Right lobe of liver (tissue), 6 donors: ENCODE results near the gene UBXN6. TPM values are rescaled to one million over a fixed set of nuclear protein-coding genes. Genes with fewer than 3 reads are reported as not detected.

Experiments used
- ATAC-seq, 4 donors: fragments of 200-7000 bp; cut with Tn5 transposase; one replicate each; pipeline ENCODE4 v1.9.1; 2020; ENCODE audit warnings: mild to moderate bottlenecking in 4 of 4, moderate library complexity in 4 of 4
- DNase-seq, 3 donors: peaks; one replicate each; pipeline ENCODE4 v3.0.0-alpha.2; 2020
- H3K27ac ChIP-seq, 3 donors: fragments of 200-600 bp; one replicate each; pipeline ENCODE4 v1.8.0; 2022
- H3K27me3 ChIP-seq, 2 donors: fragments of 200-600 bp; one replicate each; pipeline ENCODE4 v1.8.0; 2022
- H3K36me3 ChIP-seq, 4 donors: fragments of 200-600 bp; sonication (generic) in 1 of 4; one replicate each; pipeline versions ENCODE4 v1.5.1 to v1.8.0; 2017 to 2022; ENCODE audit warnings: control low read depth in 1 of 4
- H3K4me1 ChIP-seq, 4 donors: fragments of 200-600 bp; sonication (generic) in 1 of 4; one replicate each; pipeline versions ENCODE4 v1.5.1 to v1.8.0; 2017 to 2022; ENCODE audit warnings: control low read depth in 1 of 4
- H3K4me3 ChIP-seq, 3 donors: fragments of 200-600 bp; one replicate each; pipeline ENCODE4 v1.8.0; 2022
- H3K9me3 ChIP-seq, 4 donors: fragments of 200-600 bp; sonication (generic) in 1 of 4; one replicate each; pipeline versions ENCODE4 v1.5.1 to v1.8.0; 2017 to 2022; ENCODE audit warnings: control low read depth in 1 of 4
- POLR2A ChIP-seq: fragments of 450-650 bp; IDR thresholded peaks from one replicate; pipeline ENCODE4 v1.6.1; 2017; ENCODE audit warnings: antibody characterized with exemption, mild to moderate bottlenecking
- WGBS: methylation state at CpG from one replicate; pipeline ENCODE4 v1.1.6; 2018; ENCODE audit warnings: low coverage, low lambda C conversion rate; ENCODE audit not compliant: insufficient coverage; ENCODE audit errors: missing lambda C conversion rate; 5-methylcytosine and 5-hydroxymethylcytosine counted together
- intact Hi-C, 2 donors: fragments of 100-400 bp; cut with DNase I; formaldehyde crosslinking; loops; one replicate each; pipeline versions ENCODE4 v1.11.2 to v1.14.1; 2022
- total RNA-seq, 6 experiments: library from RNA; depleted of rRNA in 2 of 6; stranded (reverse); fragments of >200 nt in 2 of 6; fragmentation: NEBNext Ultra II Directional in 3 of 6; extraction: Animal tissue kit (Norgen Biotek cat#: 25700) in 3 of 6; gene quantifications; one replicate each; pipeline versions ENCODE4 v1.1.0 to v1.2.4, GENCODE V29; 2016 to 2023
- TF ChIP-seq, protein P1 (sequence below), 4 donors: fragments of 200-600 bp in 3 of 4; fragments of 450-650 bp in 1 of 4; IDR thresholded peaks; one replicate each; pipeline versions ENCODE4 v1.5.1 to v1.8.0; 2016 to 2022; ENCODE audit warnings: antibody characterized with exemption in 4 of 4, mild to moderate bottlenecking in 2 of 4
- donor health status: DM: no; HTN: yes; CAD: no.
- donor health status: DM: no; HTN: no; CAD: no.
- donor health status: DM: no; HTN: no; CAD: no.
- donor health status: DM: no; HTN: yes; CAD: no.
- donor health status: DM: no; HTN: yes; CAD: no.

The UBXN6 gene
- total RNA-seq, 6 experiments from 2014 or later = 47.2 to 79.1 (median 58.8) TPM

GRCh38 chr19:4504891-4505569 lies 47.4 kb upstream of the UBXN6 start:
- Histone ChIP-seq H3K27ac (no peak overlapping the region), H3K36me3 (peaks cover 0 to 61% (median 13%) of the 10 kb centered on the region in 4 donors), H3K27me3 (no peaks in the 10 kb centered on the region), H3K4me3 (no peak overlapping the region), H3K9me3 (no peaks in the 10 kb centered on the region), H3K4me1 (no peaks in the 10 kb centered on the region)
- WGBS = 0% methylated on average over 2 of the region's 15 CpGs
- intact Hi-C loops = no loop called here
- ATAC-seq (peak in 2 of 4 donors; percentile 2 to 5), DNase-seq (peak in 1 of 3 donors; percentile 22)
- TF ChIP-seq, protein P1, sequence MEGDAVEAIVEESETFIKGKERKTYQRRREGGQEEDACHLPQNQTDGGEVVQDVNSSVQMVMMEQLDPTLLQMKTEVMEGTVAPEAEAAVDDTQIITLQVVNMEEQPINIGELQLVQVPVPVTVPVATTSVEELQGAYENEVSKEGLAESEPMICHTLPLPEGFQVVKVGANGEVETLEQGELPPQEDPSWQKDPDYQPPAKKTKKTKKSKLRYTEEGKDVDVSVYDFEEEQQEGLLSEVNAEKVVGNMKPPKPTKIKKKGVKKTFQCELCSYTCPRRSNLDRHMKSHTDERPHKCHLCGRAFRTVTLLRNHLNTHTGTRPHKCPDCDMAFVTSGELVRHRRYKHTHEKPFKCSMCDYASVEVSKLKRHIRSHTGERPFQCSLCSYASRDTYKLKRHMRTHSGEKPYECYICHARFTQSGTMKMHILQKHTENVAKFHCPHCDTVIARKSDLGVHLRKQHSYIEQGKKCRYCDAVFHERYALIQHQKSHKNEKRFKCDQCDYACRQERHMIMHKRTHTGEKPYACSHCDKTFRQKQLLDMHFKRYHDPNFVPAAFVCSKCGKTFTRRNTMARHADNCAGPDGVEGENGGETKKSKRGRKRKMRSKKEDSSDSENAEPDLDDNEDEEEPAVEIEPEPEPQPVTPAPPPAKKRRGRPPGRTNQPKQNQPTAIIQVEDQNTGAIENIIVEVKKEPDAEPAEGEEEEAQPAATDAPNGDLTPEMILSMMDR (IDR thresholded peaks at IDR 0.05) = no peak
- TF ChIP-seq POLR2A = no peak

GRCh38 chr19:4504297-4504701 lies 46.7 kb upstream of the UBXN6 start:
- ATAC-seq (peak in 2 of 4 donors; percentile 2 to 3), DNase-seq (peak in 1 of 3 donors; percentile 54)
- intact Hi-C loops = no loop called here
- no peak overlapping the region for H3K27ac ChIP-seq
- H3K4me3 ChIP-seq = no peak overlapping the region
- no peaks in the 10 kb centered on the region for H3K9me3 ChIP-seq
- TF ChIP-seq POLR2A = no peak
- TF ChIP-seq, protein P1 (IDR thresholded peaks at IDR 0.05) = no peak
- 60% methylated on average over 1 of the region's 23 CpGs for WGBS
- no peaks in the 10 kb centered on the region for H3K4me1 ChIP-seq
- H3K27me3 ChIP-seq = no peaks in the 10 kb centered on the region
- H3K36me3 ChIP-seq = peaks cover 0 to 63% (median 13%) of the 10 kb centered on the region in 4 donors

DNA sequence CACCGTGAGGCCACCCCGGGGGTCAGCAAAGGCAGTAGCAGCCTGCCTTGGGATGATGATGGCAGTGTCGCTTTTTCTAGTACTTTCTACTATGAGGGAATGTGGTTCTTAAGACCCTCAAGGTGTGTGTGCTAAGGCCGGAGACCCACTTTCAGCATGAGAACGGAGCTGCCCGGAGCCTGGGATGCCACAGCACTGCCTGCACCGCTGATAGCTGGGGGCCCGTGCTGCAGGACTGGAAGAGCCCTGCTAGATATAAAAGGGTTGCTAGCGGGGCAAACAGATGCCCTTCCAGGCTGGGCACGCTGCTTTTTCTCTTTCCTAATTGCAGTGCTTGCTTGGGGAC lies 46.2 kb upstream of the UBXN6 start:
- Histone ChIP-seq H3K4me3 (no peak overlapping the region), H3K27me3 (no peaks in the 10 kb centered on the region), H3K4me1 (no peaks in the 10 kb centered on the region), H3K27ac (no peak overlapping the region), H3K9me3 (no peaks in the 10 kb centered on the region), H3K36me3 (peaks cover 0 to 64% (median 13%) of the 10 kb centered on the region in 4 donors)
- TF ChIP-seq POLR2A = no peak
- TF ChIP-seq, protein P1 (IDR thresholded peaks at IDR 0.05) = no peak
- intact Hi-C loops = no loop called here
- no peak for ATAC-seq
- 91% methylated on average over 6 of the region's 10 CpGs for WGBS
- no peak for DNase-seq

- Histone ChIP-seq H3K36me3 (peaks cover 0 to 64% (median 13%) of the 10 kb centered on the region in 4 donors), H3K4me3 (no peak overlapping the region), H3K4me1 (no peaks in the 10 kb centered on the region), H3K9me3 (no peaks in the 10 kb centered on the region), H3K27ac (no peak overlapping the region), H3K27me3 (no peaks in the 10 kb centered on the region)
- no peak for TF ChIP-seq POLR2A
- TF ChIP-seq, protein P1 (IDR thresholded peaks at IDR 0.05) = no peak
- WGBS = no CpG with 5 or more reads among the region's 25 CpGs
- DNase-seq = no peak
- peak in 2 of 4 donors; percentile 1 to 4 for ATAC-seq
- intact Hi-C loops = no loop called here
Measured at GRCh38 chr19:4503132-4503824, 45.7 kb upstream of the UBXN6 start.
